OCI-LY7 (cell line): Measurements from ENCODE around the gene TRIM54.

Experiments
- EZH2phosphoT487 ChIP-seq: fragments of 200-600 bp; sonication (generic); IDR thresholded peaks from 2 replicates; pipeline ENCODE4 v1.6.1; 2018; ENCODE audit warnings: low read depth, borderline replicate concordance, mild to moderate bottlenecking, mixed run types, antibody characterized with exemption, low read length, moderate library complexity, mixed read lengths
- TF ChIP-seq, protein P1 (sequence below): fragments of 200-600 bp; sonication (generic); conservative IDR thresholded peaks from 2 replicates; pipeline ENCODE4 v1.5.1; 2014; ENCODE audit warnings: mild to moderate bottlenecking, antibody characterized with exemption, low read length, moderate library complexity, mixed read lengths

DNA sequence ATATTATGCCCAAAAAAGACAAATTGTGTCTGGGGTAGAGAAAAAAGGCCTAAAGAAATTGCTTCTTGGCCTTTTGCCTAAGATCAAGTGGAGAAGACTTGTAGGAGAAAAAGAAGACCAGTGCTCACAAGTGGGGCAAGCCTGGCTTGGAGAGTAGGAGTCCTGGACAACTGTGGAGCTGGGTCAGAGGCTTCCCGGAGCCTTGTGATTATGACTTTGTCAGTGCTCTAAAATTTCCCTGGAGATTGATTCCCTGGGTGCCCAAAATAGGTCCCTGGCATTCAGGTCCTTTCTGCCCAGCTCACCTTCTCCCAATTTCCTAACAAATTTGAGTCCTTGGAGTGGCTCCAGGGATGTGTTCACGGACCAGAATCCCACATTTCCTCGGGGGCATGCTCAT lies 787 bp upstream of the TRIM54 start:
- TF ChIP-seq, protein P1, sequence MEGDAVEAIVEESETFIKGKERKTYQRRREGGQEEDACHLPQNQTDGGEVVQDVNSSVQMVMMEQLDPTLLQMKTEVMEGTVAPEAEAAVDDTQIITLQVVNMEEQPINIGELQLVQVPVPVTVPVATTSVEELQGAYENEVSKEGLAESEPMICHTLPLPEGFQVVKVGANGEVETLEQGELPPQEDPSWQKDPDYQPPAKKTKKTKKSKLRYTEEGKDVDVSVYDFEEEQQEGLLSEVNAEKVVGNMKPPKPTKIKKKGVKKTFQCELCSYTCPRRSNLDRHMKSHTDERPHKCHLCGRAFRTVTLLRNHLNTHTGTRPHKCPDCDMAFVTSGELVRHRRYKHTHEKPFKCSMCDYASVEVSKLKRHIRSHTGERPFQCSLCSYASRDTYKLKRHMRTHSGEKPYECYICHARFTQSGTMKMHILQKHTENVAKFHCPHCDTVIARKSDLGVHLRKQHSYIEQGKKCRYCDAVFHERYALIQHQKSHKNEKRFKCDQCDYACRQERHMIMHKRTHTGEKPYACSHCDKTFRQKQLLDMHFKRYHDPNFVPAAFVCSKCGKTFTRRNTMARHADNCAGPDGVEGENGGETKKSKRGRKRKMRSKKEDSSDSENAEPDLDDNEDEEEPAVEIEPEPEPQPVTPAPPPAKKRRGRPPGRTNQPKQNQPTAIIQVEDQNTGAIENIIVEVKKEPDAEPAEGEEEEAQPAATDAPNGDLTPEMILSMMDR = no peak
- no peak for TF ChIP-seq EZH2phosphoT487
